ENCODE data around the gene ATN1.

The ATN1 gene

DNA sequence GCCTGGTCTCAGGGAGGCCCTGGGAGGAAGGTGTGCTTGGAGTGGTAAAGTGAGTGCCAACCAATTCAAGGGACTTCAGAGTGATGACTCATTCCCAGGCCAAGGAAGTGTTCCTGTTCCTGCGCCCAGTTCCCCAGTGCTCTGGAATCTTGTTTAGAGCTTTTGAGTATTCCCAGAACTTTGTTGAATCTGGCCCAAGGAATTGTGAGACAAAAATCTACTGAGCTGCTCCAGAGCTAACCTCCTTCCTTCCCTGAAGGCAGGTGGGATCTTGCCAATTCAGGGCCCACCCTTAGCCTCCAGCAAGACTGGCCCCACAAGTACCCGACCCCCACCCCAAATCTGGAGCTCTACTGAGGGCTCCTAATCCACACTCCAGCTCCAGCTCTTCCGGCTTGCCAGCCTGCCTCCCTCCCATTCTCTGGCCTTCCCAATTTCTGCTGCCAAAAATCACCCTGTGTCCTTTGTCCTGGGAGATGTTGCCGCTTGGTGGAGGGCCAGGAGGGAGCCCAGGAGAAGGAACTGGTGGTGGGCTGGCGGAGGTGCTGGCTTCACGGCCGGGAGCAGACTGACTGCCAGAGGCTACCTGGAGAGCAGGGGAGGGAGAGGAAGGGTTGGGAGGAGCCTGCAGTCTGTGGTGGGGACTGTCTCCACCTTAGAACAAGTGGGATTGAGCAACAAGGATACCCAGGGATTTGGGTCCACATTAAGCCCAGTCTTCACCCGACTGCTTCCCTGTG, 2.0 kb upstream of the ATN1 start (continued):
- TF ChIP-seq ZNF449 (tag by site-specific recombination; IDR thresholded peaks at IDR 0.05) (no peak), ZNF324 (tag by site-specific recombination; IDR thresholded peaks at IDR 0.05) (peak; percentile 79; the same call in 1 of the 2 replicates), ZNF555 (tag by site-specific recombination; conservative IDR thresholded peaks at IDR 0.05) (no peak), EGR2 (tag by site-specific recombination; IDR thresholded peaks at IDR 0.05; ENCODE audit: low read depth) (no peak), ZSCAN30 (tag by site-specific recombination; IDR thresholded peaks at IDR 0.05) (peak; percentile 74), BCL6B (tag by site-specific recombination; IDR thresholded peaks at IDR 0.05) (peak; percentile 16; the same call in 1 of the 2 replicates), GLIS2 (tag by site-specific recombination; IDR thresholded peaks at IDR 0.05) (peak; percentile 18), ZNF76 (tag by site-specific recombination; IDR thresholded peaks at IDR 0.05; ENCODE audit: borderline replicate concordance, low read depth) (peak; percentile 56; the same call in 1 of the 2 replicates), YY1 (tag by site-specific recombination; IDR thresholded peaks at IDR 0.05) (no peak), ZNF529 (tag by site-specific recombination; IDR thresholded peaks at IDR 0.05; ENCODE audit: insufficient replicate concordance) (no peak), ZNF561 (tag by site-specific recombination; IDR thresholded peaks at IDR 0.05; ENCODE audit: borderline replicate concordance) (0 out of 2 replicates have a peak, but pooled peaks have one; percentile 66), ZNF843 (tag by site-specific recombination; IDR thresholded peaks at IDR 0.05) (no peak), ZNF37A (tag by site-specific recombination; IDR thresholded peaks at IDR 0.05) (no peak), ZNF174 (tag by site-specific recombination; IDR thresholded peaks at IDR 0.05) (no peak), ZNF202 (tag by site-specific recombination; IDR thresholded peaks at IDR 0.05; ENCODE audit: borderline replicate concordance) (no peak), PRDM1 (tag by site-specific recombination; IDR thresholded peaks at IDR 0.05) (no peak), ZNF791 (tag by site-specific recombination; IDR thresholded peaks at IDR 0.05) (no peak), ZNF112 (tag by site-specific recombination; IDR thresholded peaks at IDR 0.05) (no peak), ZNF658 (tag by site-specific recombination; IDR thresholded peaks at IDR 0.05) (no peak), ZNF664 (tag by site-specific recombination; IDR thresholded peaks at IDR 0.05) (no peak), ZNF169 (tag by site-specific recombination; IDR thresholded peaks at IDR 0.05) (no peak), ZNF621 (tag by site-specific recombination; IDR thresholded peaks at IDR 0.05) (no peak), ZFP3 (tag by site-specific recombination; IDR thresholded peaks at IDR 0.05; ENCODE audit: low read depth) (no peak)
- TF ChIP-seq, protein P1, sequence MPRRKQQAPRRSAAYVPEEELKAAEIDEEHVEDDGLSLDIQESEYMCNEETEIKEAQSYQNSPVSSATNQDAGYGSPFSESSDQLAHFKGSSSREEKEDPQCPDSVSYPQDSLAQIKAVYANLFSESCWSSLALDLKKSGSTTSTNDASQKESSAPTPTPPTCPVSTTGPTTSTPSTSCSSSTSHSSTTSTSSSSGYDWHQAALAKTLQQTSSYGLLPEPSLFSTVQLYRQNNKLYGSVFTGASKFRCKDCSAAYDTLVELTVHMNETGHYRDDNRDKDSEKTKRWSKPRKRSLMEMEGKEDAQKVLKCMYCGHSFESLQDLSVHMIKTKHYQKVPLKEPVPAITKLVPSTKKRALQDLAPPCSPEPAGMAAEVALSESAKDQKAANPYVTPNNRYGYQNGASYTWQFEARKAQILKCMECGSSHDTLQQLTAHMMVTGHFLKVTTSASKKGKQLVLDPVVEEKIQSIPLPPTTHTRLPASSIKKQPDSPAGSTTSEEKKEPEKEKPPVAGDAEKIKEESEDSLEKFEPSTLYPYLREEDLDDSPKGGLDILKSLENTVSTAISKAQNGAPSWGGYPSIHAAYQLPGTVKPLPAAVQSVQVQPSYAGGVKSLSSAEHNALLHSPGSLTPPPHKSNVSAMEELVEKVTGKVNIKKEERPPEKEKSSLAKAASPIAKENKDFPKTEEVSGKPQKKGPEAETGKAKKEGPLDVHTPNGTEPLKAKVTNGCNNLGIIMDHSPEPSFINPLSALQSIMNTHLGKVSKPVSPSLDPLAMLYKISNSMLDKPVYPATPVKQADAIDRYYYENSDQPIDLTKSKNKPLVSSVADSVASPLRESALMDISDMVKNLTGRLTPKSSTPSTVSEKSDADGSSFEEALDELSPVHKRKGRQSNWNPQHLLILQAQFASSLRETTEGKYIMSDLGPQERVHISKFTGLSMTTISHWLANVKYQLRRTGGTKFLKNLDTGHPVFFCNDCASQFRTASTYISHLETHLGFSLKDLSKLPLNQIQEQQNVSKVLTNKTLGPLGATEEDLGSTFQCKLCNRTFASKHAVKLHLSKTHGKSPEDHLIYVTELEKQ (tag by site-specific recombination; IDR thresholded peaks at IDR 0.05; ENCODE audit: borderline replicate concordance): 0 out of 2 replicates have a peak, but pooled peaks have one; percentile 23
- TF ChIP-seq, protein P2, sequence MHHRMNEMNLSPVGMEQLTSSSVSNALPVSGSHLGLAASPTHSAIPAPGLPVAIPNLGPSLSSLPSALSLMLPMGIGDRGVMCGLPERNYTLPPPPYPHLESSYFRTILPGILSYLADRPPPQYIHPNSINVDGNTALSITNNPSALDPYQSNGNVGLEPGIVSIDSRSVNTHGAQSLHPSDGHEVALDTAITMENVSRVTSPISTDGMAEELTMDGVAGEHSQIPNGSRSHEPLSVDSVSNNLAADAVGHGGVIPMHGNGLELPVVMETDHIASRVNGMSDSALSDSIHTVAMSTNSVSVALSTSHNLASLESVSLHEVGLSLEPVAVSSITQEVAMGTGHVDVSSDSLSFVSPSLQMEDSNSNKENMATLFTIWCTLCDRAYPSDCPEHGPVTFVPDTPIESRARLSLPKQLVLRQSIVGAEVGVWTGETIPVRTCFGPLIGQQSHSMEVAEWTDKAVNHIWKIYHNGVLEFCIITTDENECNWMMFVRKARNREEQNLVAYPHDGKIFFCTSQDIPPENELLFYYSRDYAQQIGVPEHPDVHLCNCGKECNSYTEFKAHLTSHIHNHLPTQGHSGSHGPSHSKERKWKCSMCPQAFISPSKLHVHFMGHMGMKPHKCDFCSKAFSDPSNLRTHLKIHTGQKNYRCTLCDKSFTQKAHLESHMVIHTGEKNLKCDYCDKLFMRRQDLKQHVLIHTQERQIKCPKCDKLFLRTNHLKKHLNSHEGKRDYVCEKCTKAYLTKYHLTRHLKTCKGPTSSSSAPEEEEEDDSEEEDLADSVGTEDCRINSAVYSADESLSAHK (tag by site-specific recombination; IDR thresholded peaks at IDR 0.05): peak; percentile 20; the same call in 1 of the 2 replicates
- TF ChIP-seq, protein P3, sequence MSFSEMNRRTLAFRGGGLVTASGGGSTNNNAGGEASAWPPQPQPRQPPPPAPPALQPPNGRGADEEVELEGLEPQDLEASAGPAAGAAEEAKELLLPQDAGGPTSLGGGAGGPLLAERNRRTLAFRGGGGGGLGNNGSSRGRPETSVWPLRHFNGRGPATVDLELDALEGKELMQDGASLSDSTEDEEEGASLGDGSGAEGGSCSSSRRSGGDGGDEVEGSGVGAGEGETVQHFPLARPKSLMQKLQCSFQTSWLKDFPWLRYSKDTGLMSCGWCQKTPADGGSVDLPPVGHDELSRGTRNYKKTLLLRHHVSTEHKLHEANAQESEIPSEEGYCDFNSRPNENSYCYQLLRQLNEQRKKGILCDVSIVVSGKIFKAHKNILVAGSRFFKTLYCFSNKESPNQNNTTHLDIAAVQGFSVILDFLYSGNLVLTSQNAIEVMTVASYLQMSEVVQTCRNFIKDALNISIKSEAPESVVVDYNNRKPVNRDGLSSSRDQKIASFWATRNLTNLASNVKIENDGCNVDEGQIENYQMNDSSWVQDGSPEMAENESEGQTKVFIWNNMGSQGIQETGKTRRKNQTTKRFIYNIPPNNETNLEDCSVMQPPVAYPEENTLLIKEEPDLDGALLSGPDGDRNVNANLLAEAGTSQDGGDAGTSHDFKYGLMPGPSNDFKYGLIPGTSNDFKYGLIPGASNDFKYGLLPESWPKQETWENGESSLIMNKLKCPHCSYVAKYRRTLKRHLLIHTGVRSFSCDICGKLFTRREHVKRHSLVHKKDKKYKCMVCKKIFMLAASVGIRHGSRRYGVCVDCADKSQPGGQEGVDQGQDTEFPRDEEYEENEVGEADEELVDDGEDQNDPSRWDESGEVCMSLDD (tag by site-specific recombination; IDR thresholded peaks at IDR 0.05): peak; percentile 77
- TF ChIP-seq, protein P4, sequence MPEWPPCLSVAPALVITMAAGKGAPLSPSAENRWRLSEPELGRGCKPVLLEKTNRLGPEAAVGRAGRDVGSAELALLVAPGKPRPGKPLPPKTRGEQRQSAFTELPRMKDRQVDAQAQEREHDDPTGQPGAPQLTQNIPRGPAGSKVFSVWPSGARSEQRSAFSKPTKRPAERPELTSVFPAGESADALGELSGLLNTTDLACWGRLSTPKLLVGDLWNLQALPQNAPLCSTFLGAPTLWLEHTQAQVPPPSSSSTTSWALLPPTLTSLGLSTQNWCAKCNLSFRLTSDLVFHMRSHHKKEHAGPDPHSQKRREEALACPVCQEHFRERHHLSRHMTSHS (tag by site-specific recombination; IDR thresholded peaks at IDR 0.05): no peak
